Lower lobe of right lung (tissue), 2 donors: ENCODE results near the gene RNF149. TPM values are rescaled to one million over a fixed set of nuclear protein-coding genes. Genes with fewer than 3 reads are reported as not detected.
A peak's percentile ranks its signal among the peaks of the same experiment; 100 is the strongest.

ENCODE experiments used
- ATAC-seq, 2 donors: fragments of 200-7000 bp; cut with Tn5 transposase; one replicate each; pipeline ENCODE4 v1.9.1; 2020 to 2022; ENCODE audit warnings: mild to moderate bottlenecking in 2 of 2, moderate library complexity in 2 of 2
- DNase-seq: peaks from one replicate; pipeline ENCODE4 v3.0.0-alpha.2; 2020
- H3K27ac ChIP-seq: fragments of 200-600 bp; one replicate; pipeline ENCODE4 v1.8.0; 2022
- H3K27me3 ChIP-seq: fragments of 200-600 bp; one replicate; pipeline ENCODE4 v1.8.0; 2022; ENCODE audit warnings: low read depth
- H3K36me3 ChIP-seq: fragments of 200-600 bp; one replicate; pipeline ENCODE4 v1.8.0; 2022; ENCODE audit warnings: mild to moderate bottlenecking
- H3K4me1 ChIP-seq: fragments of 200-600 bp; one replicate; pipeline ENCODE4 v1.8.0; 2022
- H3K4me3 ChIP-seq: fragments of 200-600 bp; one replicate; pipeline ENCODE4 v1.8.0; 2022; ENCODE audit warnings: mild to moderate bottlenecking
- H3K9me3 ChIP-seq: fragments of 200-600 bp; one replicate; pipeline ENCODE4 v1.8.0; 2022
- intact Hi-C: fragments of 100-400 bp; cut with DNase I; formaldehyde crosslinking; loops from one replicate; pipeline ENCODE4 v1.11.0; 2022
- total RNA-seq: library from RNA; stranded (reverse); fragmentation: NEBNext Ultra II Directional; extraction: Animal tissue kit (Norgen Biotek cat#: 25700); gene quantifications from one replicate; pipeline ENCODE4 v1.2.1, GENCODE V29; 2021
- TF ChIP-seq, protein P1 (sequence below): fragments of 200-600 bp; IDR thresholded peaks from one replicate; pipeline ENCODE4 v1.8.0; 2022; ENCODE audit warnings: antibody characterized with exemption, mild to moderate bottlenecking
- donor health status: DM: no; HTN: yes; CAD: no; lungs with severe emphysema.

The RNF149 gene
- total RNA-seq, 1 donor from 2014 or later: 158 TPM

DNA sequence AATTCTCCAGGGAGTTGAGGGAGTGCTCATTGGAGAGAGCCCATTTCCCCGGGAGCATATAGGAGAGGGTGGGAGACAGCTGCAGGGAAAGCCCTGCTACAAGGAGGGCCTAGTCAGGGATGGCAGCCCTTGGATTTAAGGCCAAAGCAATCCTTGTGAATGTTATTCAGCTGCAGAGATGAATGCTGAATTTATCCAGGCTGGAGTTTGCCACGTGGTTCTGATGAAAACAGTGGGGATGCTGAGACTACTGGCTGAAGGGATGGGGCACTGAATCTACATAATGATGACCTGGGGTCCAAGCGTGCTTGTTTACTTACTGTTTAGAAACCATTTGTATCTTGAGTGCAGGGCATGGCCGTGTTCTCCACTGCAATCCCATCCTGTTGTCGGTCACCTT is 35.6 kb upstream of the RNF149 start:
- TF ChIP-seq, protein P1, sequence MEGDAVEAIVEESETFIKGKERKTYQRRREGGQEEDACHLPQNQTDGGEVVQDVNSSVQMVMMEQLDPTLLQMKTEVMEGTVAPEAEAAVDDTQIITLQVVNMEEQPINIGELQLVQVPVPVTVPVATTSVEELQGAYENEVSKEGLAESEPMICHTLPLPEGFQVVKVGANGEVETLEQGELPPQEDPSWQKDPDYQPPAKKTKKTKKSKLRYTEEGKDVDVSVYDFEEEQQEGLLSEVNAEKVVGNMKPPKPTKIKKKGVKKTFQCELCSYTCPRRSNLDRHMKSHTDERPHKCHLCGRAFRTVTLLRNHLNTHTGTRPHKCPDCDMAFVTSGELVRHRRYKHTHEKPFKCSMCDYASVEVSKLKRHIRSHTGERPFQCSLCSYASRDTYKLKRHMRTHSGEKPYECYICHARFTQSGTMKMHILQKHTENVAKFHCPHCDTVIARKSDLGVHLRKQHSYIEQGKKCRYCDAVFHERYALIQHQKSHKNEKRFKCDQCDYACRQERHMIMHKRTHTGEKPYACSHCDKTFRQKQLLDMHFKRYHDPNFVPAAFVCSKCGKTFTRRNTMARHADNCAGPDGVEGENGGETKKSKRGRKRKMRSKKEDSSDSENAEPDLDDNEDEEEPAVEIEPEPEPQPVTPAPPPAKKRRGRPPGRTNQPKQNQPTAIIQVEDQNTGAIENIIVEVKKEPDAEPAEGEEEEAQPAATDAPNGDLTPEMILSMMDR: no peak
- no peaks in the 10 kb centered on the region for H3K36me3 ChIP-seq
- H3K9me3 ChIP-seq: no peaks in the 10 kb centered on the region
- intact Hi-C loops: no loop called here
- no peak overlapping the region for H3K27ac ChIP-seq
- no peak overlapping the region for H3K4me3 ChIP-seq
- DNase-seq: no peak
- no peaks in the 10 kb centered on the region for H3K27me3 ChIP-seq
- ATAC-seq: no peak
- peaks cover 15% of the 10 kb centered on the region for H3K4me1 ChIP-seq

DNA sequence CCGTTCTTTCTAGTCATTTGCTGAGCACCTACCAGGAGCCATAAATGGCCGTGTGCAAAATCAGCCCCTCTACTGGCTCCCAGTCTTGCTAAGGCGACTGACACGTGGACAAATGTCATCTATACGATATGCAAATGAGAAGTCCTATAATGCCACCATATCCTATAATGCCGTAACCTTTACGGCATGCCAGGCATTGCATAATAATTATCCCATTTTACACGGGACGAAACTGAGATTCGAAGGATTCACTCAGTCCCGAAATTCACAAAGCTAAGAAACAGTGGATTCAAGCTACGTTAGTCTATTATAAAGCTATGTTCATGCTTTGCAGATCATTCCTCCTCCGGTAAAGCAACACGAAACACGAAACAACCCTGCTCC is 34.1 kb upstream of the RNF149 start:
- Histone ChIP-seq H3K27me3 (no peaks in the 10 kb centered on the region), H3K4me3 (no peak overlapping the region), H3K27ac (no peak overlapping the region), H3K36me3 (no peaks in the 10 kb centered on the region), H3K4me1 (peaks cover 16% of the 10 kb centered on the region), H3K9me3 (no peaks in the 10 kb centered on the region)
- no peak for DNase-seq
- TF ChIP-seq, protein P1: no peak
- ATAC-seq: no peak
- intact Hi-C loops: no loop called here

DNA sequence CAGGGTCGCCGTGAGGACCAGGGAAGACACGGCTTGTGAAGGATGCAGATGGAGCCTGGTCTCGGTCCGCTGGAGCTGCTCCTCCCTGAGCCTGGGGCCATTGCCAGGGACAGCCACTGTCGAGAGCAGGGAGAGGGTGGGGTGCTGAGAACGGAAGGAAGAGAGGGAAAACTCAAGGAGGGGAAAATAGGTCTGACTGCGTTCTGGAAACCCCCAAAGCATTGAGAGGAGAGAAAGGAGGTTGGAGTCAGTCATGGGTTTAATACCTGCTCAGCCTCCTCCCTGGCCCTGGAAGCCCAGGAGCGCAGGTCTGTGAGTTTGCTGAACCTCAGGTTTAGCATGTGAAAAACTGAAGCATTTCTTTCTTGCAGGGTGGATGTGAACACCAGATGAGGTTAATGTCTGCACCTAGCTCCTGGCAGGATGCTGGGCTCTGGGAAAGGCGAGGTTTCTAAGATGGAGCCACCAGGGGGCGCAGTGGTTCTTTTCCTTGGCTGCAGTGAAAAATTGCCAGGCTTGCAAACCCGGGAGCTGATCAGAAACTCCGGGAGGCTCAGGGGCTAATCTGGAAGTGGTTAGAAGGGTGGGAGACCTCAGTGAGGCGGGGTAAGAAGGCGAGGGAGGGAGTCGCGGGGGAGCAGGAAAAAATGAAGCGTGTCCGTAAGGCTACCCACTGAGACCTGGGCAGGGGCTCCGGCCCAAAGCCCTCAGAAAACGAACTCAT is 33.6 kb upstream of the RNF149 start:
- TF ChIP-seq, protein P1: peak; percentile 87
- peak; percentile 79 to 81 for ATAC-seq
- no peak overlapping the region for H3K27ac ChIP-seq
- H3K27me3 ChIP-seq: no peaks in the 10 kb centered on the region
- H3K9me3 ChIP-seq: no peaks in the 10 kb centered on the region
- peaks cover 16% of the 10 kb centered on the region for H3K4me1 ChIP-seq
- H3K36me3 ChIP-seq: no peaks in the 10 kb centered on the region
- intact Hi-C loops: no loop called here
- no peak overlapping the region for H3K4me3 ChIP-seq
- DNase-seq: peak; percentile 78

DNA sequence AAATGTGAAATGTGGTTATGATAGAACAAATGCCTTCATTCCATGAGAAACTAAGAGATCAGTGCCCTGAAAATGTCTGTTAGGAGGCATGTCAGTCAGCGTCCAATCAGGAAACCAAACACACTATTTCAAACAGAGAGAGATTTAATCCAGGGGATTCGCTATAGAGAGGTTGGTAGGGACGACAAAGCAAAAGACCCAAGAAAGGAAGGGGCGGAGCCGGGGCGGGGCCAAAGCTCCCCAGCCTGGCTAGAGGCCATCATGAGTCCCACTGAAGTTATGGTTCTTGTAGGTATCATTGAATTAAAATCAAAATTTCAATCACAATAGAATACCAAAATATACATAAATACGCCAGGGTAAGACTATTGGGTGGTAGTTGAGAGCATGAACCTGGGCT is 32.9 kb upstream of the RNF149 start:
- H3K4me1 ChIP-seq: peaks cover 16% of the 10 kb centered on the region
- TF ChIP-seq, protein P1: no peak
- H3K27me3 ChIP-seq: no peaks in the 10 kb centered on the region
- peak; percentile 64 for DNase-seq
- intact Hi-C loops: no loop called here
- no peak overlapping the region for H3K4me3 ChIP-seq
- ATAC-seq: peak; percentile 48 to 52
- H3K36me3 ChIP-seq: no peaks in the 10 kb centered on the region
- no peaks in the 10 kb centered on the region for H3K9me3 ChIP-seq
- H3K27ac ChIP-seq: no peak overlapping the region

DNA sequence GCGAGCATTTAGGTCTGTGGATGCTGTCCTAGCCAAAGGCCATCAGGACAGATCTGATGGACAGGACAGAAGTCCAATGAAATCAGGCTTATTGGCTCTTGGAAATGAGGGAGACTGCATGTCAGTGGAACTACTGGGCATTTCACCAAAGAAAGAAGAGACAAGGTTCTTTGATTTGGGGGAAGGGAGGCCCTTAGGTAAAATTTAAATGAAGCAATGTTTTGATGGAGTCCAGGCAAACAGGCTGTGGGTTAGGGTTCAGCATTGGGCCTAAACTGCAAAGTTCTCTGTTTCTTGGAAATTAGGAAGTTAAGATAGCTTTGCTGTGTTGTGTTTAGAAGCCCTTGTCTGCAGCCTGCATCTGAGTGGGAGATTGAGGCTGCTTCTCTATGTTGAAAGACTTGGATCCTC is 31.6 kb upstream of the RNF149 start:
- H3K4me3 ChIP-seq: no peak overlapping the region
- H3K27me3 ChIP-seq: no peaks in the 10 kb centered on the region
- no peaks in the 10 kb centered on the region for H3K36me3 ChIP-seq
- ATAC-seq: peak; percentile 71 to 78
- peaks cover 16% of the 10 kb centered on the region for H3K4me1 ChIP-seq
- TF ChIP-seq, protein P1: no peak
- no peak for DNase-seq
- no peaks in the 10 kb centered on the region for H3K9me3 ChIP-seq
- H3K27ac ChIP-seq: no peak overlapping the region
- intact Hi-C loops: no loop called here
